ENCODE results near the gene NCDN. TPM values are rescaled to one million over a fixed set of nuclear protein-coding genes. Genes with fewer than 3 reads are reported as not detected.

Gene NCDN
- total RNA-seq, 1 donor from 2014 or later: 28.6 TPM

GRCh38 chr1:35546614-35547013 lies 11.0 kb upstream of the NCDN start:
- ATAC-seq (no peak), DNase-seq (ENCODE audit: low spot score) (no peak)
- intact Hi-C loops (cut with DNase I): no loop called here

- DNase-seq (ENCODE audit: low spot score): no peak
- ATAC-seq: no peak
- intact Hi-C loops (cut with DNase I): no loop called here
Observed at GRCh38 chr1:35553851-35554250, 3.7 kb upstream of the NCDN start.

GRCh38 chr1:35554266-35555211 lies 3.1 kb upstream of the NCDN start:
- no peak for ATAC-seq
- intact Hi-C loops (cut with DNase I): no loop called here
- DNase-seq (ENCODE audit: low spot score): no peak

- DNase-seq (ENCODE audit: low spot score) (no peak), ATAC-seq (no peak)
- intact Hi-C loops (cut with DNase I): no loop called here
Observed at GRCh38 chr1:35555212-35555584, 2.4 kb upstream of the NCDN start.

DNA sequence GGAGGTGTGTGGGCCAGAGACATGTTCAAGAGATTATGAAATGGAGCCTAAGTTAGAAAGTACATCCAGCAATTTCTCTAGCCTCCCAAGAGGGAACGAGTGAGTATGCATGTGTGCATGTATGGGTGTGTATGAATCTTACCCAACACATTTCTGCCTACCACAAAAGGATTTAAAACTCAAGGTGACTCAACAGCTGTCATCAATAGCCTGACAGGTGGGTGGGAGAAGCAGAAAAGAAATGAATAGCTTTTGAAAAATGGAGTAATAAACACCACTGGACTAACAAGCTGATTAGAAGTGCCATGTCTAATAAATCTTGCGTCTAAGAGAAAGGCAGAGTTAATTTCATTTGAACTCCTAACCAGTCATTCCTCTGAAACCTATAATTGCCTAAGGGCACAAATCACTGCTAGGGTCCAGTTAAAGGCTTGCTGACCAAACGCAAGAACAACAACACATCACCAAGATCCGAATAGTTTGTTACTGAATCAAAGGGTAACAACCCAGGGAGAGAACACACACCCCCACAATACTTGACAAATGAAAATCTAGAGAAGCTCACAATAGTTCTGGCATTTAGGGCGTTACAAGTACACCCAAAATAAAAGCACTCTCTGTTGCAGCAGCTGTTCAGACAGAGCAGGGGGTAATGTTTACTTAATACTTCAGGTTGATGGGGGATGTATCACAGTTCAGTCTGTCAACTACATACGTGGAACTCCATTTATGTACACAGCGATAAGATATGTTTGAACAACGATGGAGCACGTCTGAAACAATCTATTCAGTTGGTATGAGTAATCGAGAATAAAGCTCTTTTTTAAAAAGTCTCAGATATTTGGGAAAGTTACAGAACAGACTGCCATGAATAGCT lies 1.8 kb upstream of the NCDN start:
- DNase-seq (ENCODE audit: low spot score) (no peak), ATAC-seq (no peak)
- intact Hi-C loops (cut with DNase I): no loop called here

- intact Hi-C loops (cut with DNase I): no loop called here
- no peak for ATAC-seq
- no peak for DNase-seq (ENCODE audit: low spot score)
Observed at GRCh38 chr1:35556484-35557117, 998 bp upstream of the NCDN start.

DNA sequence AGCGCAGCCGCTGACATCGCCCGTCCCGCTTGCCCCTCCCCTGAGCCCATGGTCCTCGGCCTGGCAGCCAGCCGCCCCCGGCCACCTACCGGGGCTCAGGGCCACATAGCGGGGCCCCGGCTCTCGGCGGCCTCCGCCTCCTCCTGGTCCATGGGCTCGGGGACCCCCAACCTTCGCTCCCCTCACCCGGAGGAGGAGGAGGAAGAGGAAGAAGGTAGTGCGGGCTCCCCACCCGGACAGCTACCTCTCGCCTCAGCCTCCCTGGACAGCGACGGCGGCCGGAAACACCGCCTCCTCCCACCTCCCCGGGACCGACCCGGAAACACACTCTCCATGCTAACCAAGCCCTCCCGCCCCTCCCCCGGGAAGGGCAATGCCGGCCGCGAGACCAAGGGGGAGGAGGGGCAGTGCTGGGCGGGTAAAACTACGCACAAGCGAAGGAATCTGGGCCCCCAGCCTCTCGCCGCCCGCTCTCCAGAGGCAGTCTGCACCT lies 435 bp upstream of the NCDN start, which contains the start of gene KIAA0319L:
Gene KIAA0319L, minus strand, starts transcription at position 286 of the 493 bp plus-strand sequence. CDS start 2,912 bp downstream, outside the sequence.
- DNase-seq (ENCODE audit: low spot score): peak; percentile 92
- intact Hi-C loops (cut with DNase I): no loop called here
- ATAC-seq: peak; percentile 91

- DNase-seq (ENCODE audit: low spot score) (no peak), ATAC-seq (peak; percentile 1)
- intact Hi-C loops (cut with DNase I): no loop called here
Observed at GRCh38 chr1:35558374-35559316, 1.0 kb downstream of the NCDN start.

DNA sequence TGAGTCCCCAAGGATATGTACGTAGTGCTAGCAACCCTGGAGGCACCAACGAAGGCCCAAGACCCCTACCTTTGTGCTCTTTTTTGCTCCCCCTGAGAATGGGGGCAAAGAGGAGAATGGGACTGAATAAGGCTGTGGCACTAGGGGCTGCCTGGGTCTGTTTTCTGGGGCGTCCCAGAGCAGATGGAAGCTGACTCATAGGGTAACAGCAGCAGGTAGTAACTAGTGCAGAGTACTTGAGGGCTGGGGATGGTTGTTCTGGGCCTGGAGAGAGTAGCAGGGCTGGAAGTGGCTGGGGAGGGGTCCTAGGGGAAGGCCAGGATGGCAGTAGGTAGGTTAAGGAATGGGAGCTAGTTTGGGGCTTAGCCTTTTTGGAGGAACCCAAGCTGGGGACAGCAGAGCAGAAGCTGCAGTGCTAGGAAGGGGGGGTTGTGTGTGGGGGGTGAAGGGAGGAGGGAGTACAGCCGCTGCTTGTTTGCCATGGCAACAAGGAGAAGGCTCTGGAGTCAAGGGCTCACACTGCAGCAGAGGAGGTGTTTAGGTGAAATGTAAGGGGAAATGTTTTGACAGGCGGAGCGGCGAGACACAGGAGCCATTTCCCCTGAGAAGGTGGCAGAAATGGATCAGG lies 1.8 kb downstream of the NCDN start:
- no peak for ATAC-seq
- intact Hi-C loops (cut with DNase I): no loop called here
- DNase-seq (ENCODE audit: low spot score): no peak

GRCh38 chr1:35560256-35561225 lies 2.9 kb downstream of the NCDN start:
- ATAC-seq: no peak
- intact Hi-C loops (cut with DNase I): no loop called here
- no peak for DNase-seq (ENCODE audit: low spot score)

DNA sequence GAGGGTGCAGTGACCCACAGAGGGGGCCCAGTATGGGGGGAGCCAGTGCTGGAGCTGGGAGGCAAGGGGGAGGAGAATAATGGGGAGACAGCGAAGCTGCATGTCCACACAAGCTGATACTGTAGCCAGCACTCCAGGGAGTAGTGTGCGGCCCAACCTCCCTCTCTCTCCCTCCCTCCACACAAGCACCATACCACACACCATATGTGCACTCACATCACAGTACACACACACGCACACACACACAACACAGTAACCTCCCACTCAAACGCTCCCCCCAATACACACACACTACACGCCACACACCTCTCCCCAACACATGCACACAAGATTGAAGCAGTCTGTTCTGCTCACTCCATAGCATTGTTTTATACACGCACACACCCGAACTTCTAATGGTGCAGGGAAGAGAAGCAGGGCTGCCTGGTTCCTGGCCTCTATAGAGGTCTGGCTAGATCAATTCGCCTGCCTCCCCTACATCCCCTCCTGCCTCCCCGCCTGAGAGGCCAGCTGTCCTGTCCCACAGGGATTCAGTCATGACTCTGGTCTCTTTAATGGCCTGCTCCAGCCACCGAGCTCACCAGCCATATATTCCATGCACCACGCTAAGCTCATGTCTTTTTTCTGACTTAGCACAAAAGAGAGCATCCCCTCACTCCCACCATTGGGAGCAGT lies 3.8 kb downstream of the NCDN start:
- DNase-seq (ENCODE audit: low spot score) (no peak), ATAC-seq (no peak)
- intact Hi-C loops (cut with DNase I): no loop called here

- intact Hi-C loops (cut with DNase I): loop anchor here (2.0 kb wide), 1 partner anchor 109 kb away; no protein-coding TSS in a partner anchor
- ATAC-seq (no peak), DNase-seq (ENCODE audit: low spot score) (no peak)
Observed at GRCh38 chr1:35561972-35562680, 4.5 kb downstream of the NCDN start.

- no peak for DNase-seq (ENCODE audit: low spot score)
- intact Hi-C loops (cut with DNase I): loop anchor here (2.0 kb wide), 1 partner anchor 110 kb away; no protein-coding TSS in a partner anchor
- ATAC-seq: no peak
Observed at GRCh38 chr1:35563166-35563565, 5.6 kb downstream of the NCDN start.

DNA sequence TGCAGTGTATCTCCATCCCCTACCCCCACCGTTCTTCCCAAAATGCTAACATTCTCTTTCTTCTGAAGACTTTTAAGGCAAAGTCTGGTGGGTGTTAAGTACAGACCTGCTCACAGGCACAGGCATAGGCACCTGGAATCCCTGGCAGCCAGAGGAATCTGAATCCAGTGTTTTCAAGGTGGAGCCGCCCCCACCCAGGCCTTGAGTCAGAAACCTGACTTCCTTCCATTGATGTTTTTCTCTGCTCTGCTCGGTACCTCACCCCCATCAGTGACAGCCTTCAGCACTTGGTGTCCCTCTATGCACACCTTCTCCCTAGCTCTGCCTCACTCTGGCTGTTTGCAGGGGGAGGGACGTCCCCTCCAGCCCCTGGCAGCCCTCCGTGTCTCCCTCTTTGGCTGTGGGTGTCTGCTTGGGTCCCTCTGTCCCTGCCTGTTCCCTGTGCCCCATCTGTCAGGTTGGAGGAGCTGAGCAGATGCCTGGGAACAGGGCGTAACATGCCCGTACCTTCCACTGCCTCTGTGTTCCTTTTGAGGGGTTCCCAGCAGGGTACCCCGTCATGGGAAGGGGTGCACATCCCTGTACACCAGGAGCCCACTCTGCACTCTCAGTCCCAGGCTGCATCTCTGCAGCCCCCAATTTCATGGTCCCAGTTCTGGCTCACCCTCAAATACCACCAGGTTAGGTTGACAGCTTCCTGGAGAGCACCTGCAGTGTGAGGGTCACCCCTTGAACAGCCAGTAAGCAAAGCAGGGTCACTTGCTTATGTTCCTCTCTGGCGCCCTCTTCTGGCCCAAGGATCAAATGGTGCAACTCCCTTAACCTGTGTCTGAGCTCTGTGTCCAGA lies 6.7 kb downstream of the NCDN start:
- DNase-seq (ENCODE audit: low spot score) (peak; percentile 91), ATAC-seq (peak; percentile 61)
- intact Hi-C loops (cut with DNase I): no loop called here
